Neural cell (in vitro differentiated cells): ENCODE measurements around the gene ALX4.

Source experiments
- CTCF ChIP-seq: fragments of 450-650 bp; IDR thresholded peaks from 2 replicates; pipeline ENCODE4 v1.5.1; 2014; ENCODE audit warnings: antibody characterized with exemption, mild to moderate bottlenecking, moderate library complexity; ENCODE audit not compliant: poor library complexity, severe bottlenecking
- EZH2 ChIP-seq: fragments of 200-600, 300-800 bp; shearing (Covaris generic), sonication (generic); IDR thresholded peaks from 2 replicates; pipeline ENCODE4 v1.6.1; 2014; ENCODE audit warnings: antibody characterized with exemption, low read length, borderline replicate concordance, mild to moderate bottlenecking; ENCODE audit not compliant: insufficient read depth, poor library complexity, severe bottlenecking
- POLR2AphosphoS5 ChIP-seq: IDR thresholded peaks from 2 replicates; pipeline ENCODE4 v1.6.1; 2012
- RAD21 ChIP-seq: fragments of 450-650 bp; conservative IDR thresholded peaks from 2 replicates; pipeline ENCODE4 v1.6.1; 2014; ENCODE audit warnings: antibody characterized with exemption, mild to moderate bottlenecking, moderate library complexity

GRCh38 chr11:44334356-44335004 lies 24.5 kb upstream of the ALX4 start:
- TF ChIP-seq EZH2 (no peak), CTCF (no peak), RAD21 (no peak), POLR2AphosphoS5 (no peak)
